Esophagus muscularis mucosa (tissue), 4 donors: ENCODE results near the gene TTLL1.

ENCODE experiments used
- EP300 ChIP-seq: sonication (generic); formaldehyde crosslinking; IDR thresholded peaks from one replicate; pipeline ENCODE4 v1.6.1; 2017; ENCODE audit warnings: antibody characterized with exemption
- POLR2A ChIP-seq: fragments of 450-650 bp; IDR thresholded peaks from one replicate; pipeline ENCODE4 v1.6.1; 2017; ENCODE audit warnings: antibody characterized with exemption, moderate library complexity, mild to moderate bottlenecking, low read depth
- TF ChIP-seq, protein P1 (sequence below), 3 experiments: fragments of 200-600 bp in 2 of 3; fragments of 450-650 bp in 1 of 3; sonication (generic) in 2 of 3; IDR thresholded peaks; one replicate each; pipeline ENCODE4 v1.5.1; 2017 to 2019; ENCODE audit warnings: antibody characterized with exemption in 3 of 3, mild to moderate bottlenecking in 2 of 3, moderate library complexity in 1 of 3

DNA sequence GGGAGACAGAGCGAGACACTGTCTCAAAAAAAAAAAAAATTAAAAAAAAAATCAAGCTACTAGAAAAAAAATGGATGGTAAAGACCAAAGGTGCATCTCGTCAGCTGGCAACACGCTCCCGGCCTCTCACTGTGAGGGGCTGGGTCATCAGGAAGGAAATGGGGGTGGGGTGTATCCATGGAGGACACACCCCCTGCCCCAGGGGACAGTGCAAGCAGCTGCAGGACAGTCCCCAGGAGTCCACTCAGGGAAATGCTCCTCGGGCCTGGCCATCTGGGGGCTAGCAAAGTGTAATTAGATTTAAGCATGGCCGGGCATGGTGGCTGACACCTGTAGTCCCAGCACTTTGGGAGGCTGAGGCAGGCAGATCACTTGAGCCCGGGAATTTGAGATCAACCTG is 23.1 kb downstream of the TTLL1 start:
- TF ChIP-seq EP300 (no peak), POLR2A (no peak)
- TF ChIP-seq, protein P1, sequence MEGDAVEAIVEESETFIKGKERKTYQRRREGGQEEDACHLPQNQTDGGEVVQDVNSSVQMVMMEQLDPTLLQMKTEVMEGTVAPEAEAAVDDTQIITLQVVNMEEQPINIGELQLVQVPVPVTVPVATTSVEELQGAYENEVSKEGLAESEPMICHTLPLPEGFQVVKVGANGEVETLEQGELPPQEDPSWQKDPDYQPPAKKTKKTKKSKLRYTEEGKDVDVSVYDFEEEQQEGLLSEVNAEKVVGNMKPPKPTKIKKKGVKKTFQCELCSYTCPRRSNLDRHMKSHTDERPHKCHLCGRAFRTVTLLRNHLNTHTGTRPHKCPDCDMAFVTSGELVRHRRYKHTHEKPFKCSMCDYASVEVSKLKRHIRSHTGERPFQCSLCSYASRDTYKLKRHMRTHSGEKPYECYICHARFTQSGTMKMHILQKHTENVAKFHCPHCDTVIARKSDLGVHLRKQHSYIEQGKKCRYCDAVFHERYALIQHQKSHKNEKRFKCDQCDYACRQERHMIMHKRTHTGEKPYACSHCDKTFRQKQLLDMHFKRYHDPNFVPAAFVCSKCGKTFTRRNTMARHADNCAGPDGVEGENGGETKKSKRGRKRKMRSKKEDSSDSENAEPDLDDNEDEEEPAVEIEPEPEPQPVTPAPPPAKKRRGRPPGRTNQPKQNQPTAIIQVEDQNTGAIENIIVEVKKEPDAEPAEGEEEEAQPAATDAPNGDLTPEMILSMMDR (IDR thresholded peaks at IDR 0.05): no peak
